ENCODE measurements around the gene DCAF8L2. TPM values are rescaled to one million over a fixed set of nuclear protein-coding genes. Genes with fewer than 3 reads are reported as not detected.
"Not testable (repeated sequence)": the region's sequence is repeated elsewhere in the genome, so short reads cannot be mapped to it uniquely, and the experiment has no call there.

The DCAF8L2 gene
- total RNA-seq: not detected in 2 replicates
- polyA plus RNA-seq: not detected in 2 replicates

- Histone ChIP-seq H3K4me3 (no peak within 1 kb of the TSS), H3K9me3 (ENCODE audit: low read depth) (no peaks in the 10 kb centered on the region), H3K4me1 (ENCODE audit: low read depth) (no peaks in the 10 kb centered on the region), H3K36me3 (no peaks in the 10 kb centered on the region), H3K27me3 (no peaks in the 10 kb centered on the region), H3K27ac (no peak within 1 kb of the TSS)
- TF ChIP-seq, protein P1, sequence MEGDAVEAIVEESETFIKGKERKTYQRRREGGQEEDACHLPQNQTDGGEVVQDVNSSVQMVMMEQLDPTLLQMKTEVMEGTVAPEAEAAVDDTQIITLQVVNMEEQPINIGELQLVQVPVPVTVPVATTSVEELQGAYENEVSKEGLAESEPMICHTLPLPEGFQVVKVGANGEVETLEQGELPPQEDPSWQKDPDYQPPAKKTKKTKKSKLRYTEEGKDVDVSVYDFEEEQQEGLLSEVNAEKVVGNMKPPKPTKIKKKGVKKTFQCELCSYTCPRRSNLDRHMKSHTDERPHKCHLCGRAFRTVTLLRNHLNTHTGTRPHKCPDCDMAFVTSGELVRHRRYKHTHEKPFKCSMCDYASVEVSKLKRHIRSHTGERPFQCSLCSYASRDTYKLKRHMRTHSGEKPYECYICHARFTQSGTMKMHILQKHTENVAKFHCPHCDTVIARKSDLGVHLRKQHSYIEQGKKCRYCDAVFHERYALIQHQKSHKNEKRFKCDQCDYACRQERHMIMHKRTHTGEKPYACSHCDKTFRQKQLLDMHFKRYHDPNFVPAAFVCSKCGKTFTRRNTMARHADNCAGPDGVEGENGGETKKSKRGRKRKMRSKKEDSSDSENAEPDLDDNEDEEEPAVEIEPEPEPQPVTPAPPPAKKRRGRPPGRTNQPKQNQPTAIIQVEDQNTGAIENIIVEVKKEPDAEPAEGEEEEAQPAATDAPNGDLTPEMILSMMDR (IDR thresholded peaks at IDR 0.05; ENCODE audit: low read depth, low read length): no peak
- peak in 1 of 2 donors; percentile 57 for DNase-seq (ENCODE audit: low read depth in 1 of 2, low spot score in 1 of 2)
These were observed at the start of gene DCAF8L2 for GRCh38 chrX:27590044-27590443. Gene DCAF8L2, plus strand, starts transcription at chrX:27590344. Its CDS starts 156,552 bp downstream, at chrX:27746896.

GRCh38 chrX:27541161-27541560 lies 49.0 kb upstream of the DCAF8L2 start:
- H3K9me3 ChIP-seq (ENCODE audit: low read depth); H3K4me1 ChIP-seq (ENCODE audit: low read depth); H3K27ac ChIP-seq; DNase-seq (ENCODE audit: low read depth in 1 of 2, low spot score in 1 of 2); H3K36me3 ChIP-seq; H3K4me3 ChIP-seq; H3K27me3 ChIP-seq: not testable (repeated sequence)

GRCh38 chrX:27548624-27549023 lies 41.5 kb upstream of the DCAF8L2 start:
- H3K9me3 ChIP-seq (ENCODE audit: low read depth): no peaks in the 10 kb centered on the region
- no peak for DNase-seq (ENCODE audit: low read depth in 1 of 2, low spot score in 1 of 2)
- TF ChIP-seq, protein P1 (IDR thresholded peaks at IDR 0.05; ENCODE audit: low read depth, low read length): no peak
- H3K36me3 ChIP-seq: no peaks in the 10 kb centered on the region
- H3K4me3 ChIP-seq: no peak overlapping the region
- H3K27ac ChIP-seq: no peak overlapping the region
- H3K27me3 ChIP-seq: no peaks in the 10 kb centered on the region
- no peaks in the 10 kb centered on the region for H3K4me1 ChIP-seq (ENCODE audit: low read depth)

GRCh38 chrX:27549688-27550087 lies 40.5 kb upstream of the DCAF8L2 start:
- H3K36me3 ChIP-seq: no peaks in the 10 kb centered on the region
- no peaks in the 10 kb centered on the region for H3K9me3 ChIP-seq (ENCODE audit: low read depth)
- TF ChIP-seq, protein P1 (IDR thresholded peaks at IDR 0.05; ENCODE audit: low read depth, low read length): no peak
- DNase-seq (ENCODE audit: low read depth in 1 of 2, low spot score in 1 of 2): no peak
- no peak overlapping the region for H3K27ac ChIP-seq
- no peak overlapping the region for H3K4me3 ChIP-seq
- H3K4me1 ChIP-seq (ENCODE audit: low read depth): peaks cover 3% of the 10 kb centered on the region
- no peaks in the 10 kb centered on the region for H3K27me3 ChIP-seq

- Histone ChIP-seq H3K27me3 (no peaks in the 10 kb centered on the region), H3K27ac (no peak overlapping the region), H3K4me3 (no peak overlapping the region), H3K4me1 (ENCODE audit: low read depth) (peaks cover 3% of the 10 kb centered on the region), H3K36me3 (no peaks in the 10 kb centered on the region), H3K9me3 (ENCODE audit: low read depth) (peaks cover 3% of the 10 kb centered on the region)
- peak; percentile 56 to 69 for DNase-seq (ENCODE audit: low read depth in 1 of 2, low spot score in 1 of 2)
- TF ChIP-seq, protein P1 (IDR thresholded peaks at IDR 0.05; ENCODE audit: low read depth, low read length): peak; percentile 54
These were observed 34.6 kb upstream of the DCAF8L2 start for GRCh38 chrX:27555514-27555913.

- DNase-seq (ENCODE audit: low read depth in 1 of 2, low spot score in 1 of 2): peak; percentile 73 to 94
These were observed 24.2 kb upstream of the DCAF8L2 start for GRCh38 chrX:27565992-27566391.

More at GRCh38 chrX:27565992-27566391, 24.2 kb upstream of the DCAF8L2 start:
- Histone ChIP-seq H3K27ac (peak overlapping the region; percentile 99), H3K4me1 (ENCODE audit: low read depth) (peaks cover 8% of the 10 kb centered on the region), H3K27me3 (no peaks in the 10 kb centered on the region), H3K36me3 (no peaks in the 10 kb centered on the region), H3K9me3 (ENCODE audit: low read depth) (no peaks in the 10 kb centered on the region), H3K4me3 (no peak overlapping the region)
- TF ChIP-seq, protein P1 (IDR thresholded peaks at IDR 0.05; ENCODE audit: low read depth, low read length): no peak
